ENCODE results near the gene PLK2.

Gene PLK2

GRCh38 chr5:58496488-58496887 is 36.6 kb upstream of the PLK2 start (continued):
- no peak for TF ChIP-seq ZNF76 (tag by site-specific recombination; IDR thresholded peaks at IDR 0.05; ENCODE audit: borderline replicate concordance, low read depth)

DNA sequence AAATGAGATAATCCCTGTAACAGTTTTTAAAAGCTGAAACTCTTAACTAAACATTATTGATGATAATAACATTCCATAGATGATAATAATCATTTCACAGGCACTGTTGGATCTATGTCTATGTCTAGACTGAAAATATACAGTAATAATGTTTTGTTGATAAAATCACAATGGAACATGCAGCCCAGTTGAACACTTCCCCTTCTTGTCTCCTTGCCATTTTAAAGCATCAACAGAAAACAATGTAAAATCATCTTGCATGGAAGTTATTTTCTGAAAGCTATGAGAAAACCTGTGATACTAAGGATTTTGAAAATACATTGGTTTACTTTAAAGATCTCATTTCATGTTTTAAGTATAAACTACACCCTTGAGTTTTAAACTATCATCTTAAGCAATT is 33.3 kb upstream of the PLK2 start:
- no peak overlapping the region for H3K4me3 ChIP-seq (ENCODE audit: low read depth, low read length)
- no peak for TF ChIP-seq YY2 (tag by site-specific recombination; IDR thresholded peaks at IDR 0.05)
- no peaks in the 10 kb centered on the region for H3K36me3 ChIP-seq (ENCODE audit: control insufficient read depth in 2 of 2, insufficient read depth in 1 of 2, low read length in 2 of 2)
- H3K4me1 ChIP-seq (ENCODE audit: control insufficient read depth, insufficient read depth, low read length) = 0 out of 2 replicates have a peak, but pooled peaks cover 2% of the 10 kb centered on the region
- H3K27ac ChIP-seq (ENCODE audit: extremely low read depth, low read depth, low read length) = no peak overlapping the region
- ChIA-PET POLR2A (no interaction called here), CTCF (interaction anchor here (1.2 kb wide), 1 partner anchor 15 kb away, joined by 5 read pairs; no protein-coding TSS in a partner anchor)
- H3K9me3 ChIP-seq (ENCODE audit: control insufficient read depth, insufficient read depth, low read depth, low read length) = no peaks in the 10 kb centered on the region

DNA sequence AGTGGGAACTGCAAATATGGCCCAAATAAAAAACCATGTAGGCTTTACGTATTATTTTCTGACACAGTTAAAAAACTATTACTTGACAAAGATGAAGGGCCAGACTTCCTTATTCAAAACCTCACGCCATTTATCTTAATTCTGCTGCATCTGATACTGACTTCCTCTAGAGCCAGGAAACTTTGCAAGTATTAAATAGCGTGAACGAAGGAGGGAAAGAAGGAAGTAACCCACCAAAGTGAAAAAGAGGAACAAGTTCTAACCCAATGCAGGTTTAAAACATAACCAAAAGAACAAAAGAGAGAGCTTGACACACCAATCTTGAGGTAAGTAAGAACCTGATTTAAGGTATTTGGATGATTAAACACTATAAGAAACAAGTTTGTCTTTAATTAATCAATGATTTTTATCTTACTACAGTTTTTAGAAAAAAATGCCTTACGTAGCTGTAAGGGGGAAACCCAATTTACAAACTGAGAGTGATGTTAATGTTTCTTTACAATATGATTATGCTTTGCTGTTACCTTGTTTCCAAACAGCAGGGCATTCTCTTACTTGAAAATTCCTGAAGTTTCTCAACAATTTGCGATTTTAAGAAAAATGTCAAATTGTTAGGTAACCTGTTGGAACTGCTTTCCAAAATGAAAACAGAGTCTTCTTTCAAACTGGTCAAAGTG is 31.5 kb upstream of the PLK2 start, which contains the start of gene GAPT:
GAPT (plus strand) TSS at position 220 of the 677 bp plus-strand sequence. CDS start 3,102 bp downstream, outside the sequence.
- H3K27ac ChIP-seq (ENCODE audit: extremely low read depth, low read depth, low read length) = no peak within 1 kb of the TSS
- H3K36me3 ChIP-seq (ENCODE audit: control insufficient read depth in 2 of 2, insufficient read depth in 1 of 2, low read length in 2 of 2) = no peaks in the 10 kb centered on the region
- ChIA-PET CTCF (interaction anchor here (0.6 kb wide), 2 partner anchors 512 to 668 kb away, joined by 3 to 4 read pairs; no protein-coding TSS in a partner anchor), POLR2A (no interaction called here)
- TF ChIP-seq ZNF184 (tag by site-specific recombination; IDR thresholded peaks at IDR 0.05) (no peak), ZNF157 (tag by site-specific recombination; IDR thresholded peaks at IDR 0.05) (no peak), ZNF423 (tag by site-specific recombination; IDR thresholded peaks at IDR 0.05) (no peak), ZNF202 (tag by site-specific recombination; IDR thresholded peaks at IDR 0.05; ENCODE audit: borderline replicate concordance) (no peak), ZBTB49 (tag by site-specific recombination; IDR thresholded peaks at IDR 0.05; ENCODE audit: low read depth) (no peak), ZNF837 (tag by site-specific recombination; IDR thresholded peaks at IDR 0.05) (no peak), ZNF121 (tag by site-specific recombination; IDR thresholded peaks at IDR 0.05) (no peak), ZNF366 (tag by site-specific recombination; conservative IDR thresholded peaks at IDR 0.05) (no peak), ZNF768 (tag by site-specific recombination; IDR thresholded peaks at IDR 0.05) (no peak), ZNF350 (tag by site-specific recombination; IDR thresholded peaks at IDR 0.05) (no peak), ZFP41 (tag by site-specific recombination; IDR thresholded peaks at IDR 0.05; ENCODE audit: borderline replicate concordance) (no peak), ZNF24 (tag by site-specific recombination; IDR thresholded peaks at IDR 0.05) (no peak), ZBTB6 (tag by site-specific recombination; IDR thresholded peaks at IDR 0.05) (no peak), ZFP69B (tag by site-specific recombination; IDR thresholded peaks at IDR 0.05) (no peak)
- TF ChIP-seq, protein P1, sequence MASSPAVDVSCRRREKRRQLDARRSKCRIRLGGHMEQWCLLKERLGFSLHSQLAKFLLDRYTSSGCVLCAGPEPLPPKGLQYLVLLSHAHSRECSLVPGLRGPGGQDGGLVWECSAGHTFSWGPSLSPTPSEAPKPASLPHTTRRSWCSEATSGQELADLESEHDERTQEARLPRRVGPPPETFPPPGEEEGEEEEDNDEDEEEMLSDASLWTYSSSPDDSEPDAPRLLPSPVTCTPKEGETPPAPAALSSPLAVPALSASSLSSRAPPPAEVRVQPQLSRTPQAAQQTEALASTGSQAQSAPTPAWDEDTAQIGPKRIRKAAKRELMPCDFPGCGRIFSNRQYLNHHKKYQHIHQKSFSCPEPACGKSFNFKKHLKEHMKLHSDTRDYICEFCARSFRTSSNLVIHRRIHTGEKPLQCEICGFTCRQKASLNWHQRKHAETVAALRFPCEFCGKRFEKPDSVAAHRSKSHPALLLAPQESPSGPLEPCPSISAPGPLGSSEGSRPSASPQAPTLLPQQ (tag by site-specific recombination; IDR thresholded peaks at IDR 0.05) = no peak
- no peak within 1 kb of the TSS for H3K4me3 ChIP-seq (ENCODE audit: low read depth, low read length)
- no peaks in the 10 kb centered on the region for H3K9me3 ChIP-seq (ENCODE audit: control insufficient read depth, insufficient read depth, low read depth, low read length)
- H3K4me1 ChIP-seq (ENCODE audit: control insufficient read depth, insufficient read depth, low read length) = 0 out of 2 replicates have a peak, but pooled peaks cover 2% of the 10 kb centered on the region

All from HEK293 (cell line).